Endodermal cell (in vitro differentiated cells): ENCODE measurements around the gene GALK2. TPM values are rescaled to one million over a fixed set of nuclear protein-coding genes. Genes with fewer than 3 reads are reported as not detected.

ENCODE experiments used
- DNase-seq: peaks from one replicate; pipeline ENCODE4 v3.0.0-alpha.2; 2017
- H3K27ac ChIP-seq: 2 replicates; pipeline ENCODE4 v1.5.1; 2013; ENCODE audit warnings: mild to moderate bottlenecking, low read depth, low read length, moderate library complexity
- H3K27me3 ChIP-seq: 2 replicates; pipeline ENCODE4 v1.6.1; 2013; ENCODE audit warnings: mild to moderate bottlenecking, low read length, moderate library complexity; ENCODE audit not compliant: insufficient read depth, control insufficient read depth, poor library complexity, severe bottlenecking
- H3K36me3 ChIP-seq: 2 replicates; pipeline ENCODE4 v1.7.0; 2013; ENCODE audit warnings: mild to moderate bottlenecking, low read length, moderate library complexity; ENCODE audit not compliant: control insufficient read depth, insufficient read depth
- H3K4me1 ChIP-seq: one replicate; pipeline ENCODE4 v1.7.0; 2013; ENCODE audit warnings: low read length; ENCODE audit not compliant: control insufficient read depth, insufficient read depth
- H3K4me3 ChIP-seq: 2 replicates; pipeline ENCODE4 v1.5.1; 2013; ENCODE audit warnings: mild to moderate bottlenecking, low read length, moderate library complexity
- H3K9ac ChIP-seq: 2 replicates; pipeline ENCODE4 v1.6.1; 2013; ENCODE audit warnings: mild to moderate bottlenecking, low read length, moderate library complexity; ENCODE audit not compliant: poor library complexity, severe bottlenecking; ENCODE audit errors: extremely low read depth
- H3K9me3 ChIP-seq: 2 replicates; pipeline ENCODE4 v1.6.1; 2013; ENCODE audit warnings: mild to moderate bottlenecking, low read length, moderate library complexity; ENCODE audit not compliant: control insufficient read depth
- H3K27ac Mint-ChIP-seq: 2 replicates; pipeline ENCODE4 v1.8.0; 2020; ENCODE audit warnings: mixed read lengths
- H3K27me3 Mint-ChIP-seq: 2 replicates; pipeline ENCODE4 v1.8.0; 2021; ENCODE audit warnings: mild to moderate bottlenecking, mixed read lengths; ENCODE audit not compliant: insufficient read depth
- H3K36me3 Mint-ChIP-seq: 2 replicates; pipeline ENCODE4 v1.8.0; 2020; ENCODE audit warnings: low read depth, mixed read lengths
- H3K4me1 Mint-ChIP-seq: 2 replicates; pipeline ENCODE4 v1.8.0; 2020; ENCODE audit warnings: mixed read lengths
- H3K4me3 Mint-ChIP-seq: 2 replicates; pipeline ENCODE4 v1.8.0; 2020; ENCODE audit warnings: mild to moderate bottlenecking, moderate library complexity, mixed read lengths
- H3K9me3 Mint-ChIP-seq: 2 replicates; pipeline ENCODE4 v1.8.0; 2020; ENCODE audit warnings: mild to moderate bottlenecking, mixed read lengths
- WGBS, 2 experiments: methylation state at CpG; one replicate each; pipeline versions ENCODE4 v1.1.5 to v1.1.7; 2013; ENCODE audit warnings: missing lambda C conversion rate in 2 of 2, mixed read lengths in 1 of 2; ENCODE audit not compliant: insufficient coverage in 1 of 2, insufficient read length in 1 of 2; 5-methylcytosine and 5-hydroxymethylcytosine counted together
- total RNA-seq, 2 donors: library from RNA; stranded (reverse); fragmentation: NEBNext Ultra II Directional in 1 of 2; extraction: Animal tissue kit (Norgen Biotek cat#: 25700) in 1 of 2; gene quantifications; 2 replicates in 1 of 2; 3 replicates in 1 of 2; pipeline ENCODE4 v1.2.1, GENCODE V29; 2021
- TF ChIP-seq, protein P1 (sequence below): fragments of 200-600 bp; sonication (generic); conservative IDR thresholded peaks from 2 replicates; pipeline ENCODE4 v1.5.0; 2021; ENCODE audit warnings: antibody characterized with exemption, mild to moderate bottlenecking

Gene GALK2
- total RNA-seq, 2 donors from 2014 or later = 13.4 to 19.1 TPM

GRCh38 chr15:49286649-49287404 lies 116.8 kb downstream of the GALK2 start:
- TF ChIP-seq, protein P1, sequence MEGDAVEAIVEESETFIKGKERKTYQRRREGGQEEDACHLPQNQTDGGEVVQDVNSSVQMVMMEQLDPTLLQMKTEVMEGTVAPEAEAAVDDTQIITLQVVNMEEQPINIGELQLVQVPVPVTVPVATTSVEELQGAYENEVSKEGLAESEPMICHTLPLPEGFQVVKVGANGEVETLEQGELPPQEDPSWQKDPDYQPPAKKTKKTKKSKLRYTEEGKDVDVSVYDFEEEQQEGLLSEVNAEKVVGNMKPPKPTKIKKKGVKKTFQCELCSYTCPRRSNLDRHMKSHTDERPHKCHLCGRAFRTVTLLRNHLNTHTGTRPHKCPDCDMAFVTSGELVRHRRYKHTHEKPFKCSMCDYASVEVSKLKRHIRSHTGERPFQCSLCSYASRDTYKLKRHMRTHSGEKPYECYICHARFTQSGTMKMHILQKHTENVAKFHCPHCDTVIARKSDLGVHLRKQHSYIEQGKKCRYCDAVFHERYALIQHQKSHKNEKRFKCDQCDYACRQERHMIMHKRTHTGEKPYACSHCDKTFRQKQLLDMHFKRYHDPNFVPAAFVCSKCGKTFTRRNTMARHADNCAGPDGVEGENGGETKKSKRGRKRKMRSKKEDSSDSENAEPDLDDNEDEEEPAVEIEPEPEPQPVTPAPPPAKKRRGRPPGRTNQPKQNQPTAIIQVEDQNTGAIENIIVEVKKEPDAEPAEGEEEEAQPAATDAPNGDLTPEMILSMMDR = no peak
- 71% methylated on average over 4 of the region's 4 CpGs; no CpG with 5 or more reads in 1 of the 2 experiments for WGBS, 2 experiments
- H3K4me1 Mint-ChIP-seq = peaks cover 34% of the 10 kb centered on the region

GRCh38 chr15:49287481-49287880 lies 117.4 kb downstream of the GALK2 start:
- H3K27ac ChIP-seq = no peak overlapping the region
- H3K4me3 Mint-ChIP-seq = no peak overlapping the region
- no peaks in the 10 kb centered on the region for H3K9me3 Mint-ChIP-seq
- H3K9ac ChIP-seq = no peak overlapping the region
- DNase-seq = no peak
- H3K4me1 ChIP-seq = peaks cover 11% of the 10 kb centered on the region
- no peaks in the 10 kb centered on the region for H3K9me3 ChIP-seq
- peaks cover 11% of the 10 kb centered on the region for H3K36me3 ChIP-seq
- peaks cover 31% of the 10 kb centered on the region for H3K36me3 Mint-ChIP-seq
- no peaks in the 10 kb centered on the region for H3K27me3 Mint-ChIP-seq
- H3K27me3 ChIP-seq = peaks cover 13% of the 10 kb centered on the region
- no peak overlapping the region for H3K27ac Mint-ChIP-seq
- H3K4me3 ChIP-seq = no peak overlapping the region
- TF ChIP-seq, protein P1 = no peak
- H3K4me1 Mint-ChIP-seq = peaks cover 34% of the 10 kb centered on the region

More at GRCh38 chr15:49286649-49287404, 116.8 kb downstream of the GALK2 start:
- H3K4me1 ChIP-seq = peaks cover 11% of the 10 kb centered on the region
- peaks cover 13% of the 10 kb centered on the region for H3K27me3 ChIP-seq
- no peak for DNase-seq
- H3K27ac ChIP-seq = no peak overlapping the region
- peak overlapping the region; percentile 89 for H3K27ac Mint-ChIP-seq
- H3K36me3 Mint-ChIP-seq = peaks cover 29% of the 10 kb centered on the region
- H3K9me3 ChIP-seq = no peaks in the 10 kb centered on the region
- H3K36me3 ChIP-seq = peaks cover 11% of the 10 kb centered on the region
- H3K27me3 Mint-ChIP-seq = no peaks in the 10 kb centered on the region
- no peak overlapping the region for H3K4me3 ChIP-seq
- no peaks in the 10 kb centered on the region for H3K9me3 Mint-ChIP-seq
- peak overlapping the region; percentile 13 for H3K9ac ChIP-seq
- H3K4me3 Mint-ChIP-seq = peak overlapping the region; percentile 21

DNA sequence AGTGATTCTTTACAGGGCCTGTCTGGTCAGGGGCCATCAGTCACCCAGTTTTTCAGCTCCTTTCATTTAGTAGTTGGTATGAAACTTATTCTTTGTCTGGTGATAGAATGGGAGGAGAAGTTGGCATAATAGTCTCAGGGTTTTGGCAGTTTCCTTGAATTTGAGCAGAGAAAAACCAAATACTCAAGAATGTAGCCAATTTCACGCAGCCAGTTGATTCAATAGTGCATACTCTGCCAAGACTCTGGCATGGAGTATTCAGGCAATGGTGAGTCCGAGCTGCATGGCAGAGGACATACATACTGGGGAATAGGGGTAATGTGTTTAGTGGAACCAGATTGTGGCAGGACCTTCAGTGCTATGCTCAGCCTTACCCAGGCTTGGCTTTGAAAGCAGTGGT lies 118.3 kb downstream of the GALK2 start:
- H3K4me3 Mint-ChIP-seq = no peak overlapping the region
- no peak overlapping the region for H3K27ac Mint-ChIP-seq
- no peak overlapping the region for H3K4me3 ChIP-seq
- H3K27me3 ChIP-seq = peaks cover 13% of the 10 kb centered on the region
- H3K9me3 ChIP-seq = no peaks in the 10 kb centered on the region
- H3K4me1 Mint-ChIP-seq = peaks cover 34% of the 10 kb centered on the region
- 95 to 100% methylated on average over 2 of the region's 2 CpGs for WGBS, 2 experiments
- H3K27ac ChIP-seq = no peak overlapping the region
- H3K36me3 ChIP-seq = peaks cover 11% of the 10 kb centered on the region
- TF ChIP-seq, protein P1 = no peak
- no peak overlapping the region for H3K9ac ChIP-seq
- no peaks in the 10 kb centered on the region for H3K27me3 Mint-ChIP-seq
- no peaks in the 10 kb centered on the region for H3K9me3 Mint-ChIP-seq
- peaks cover 11% of the 10 kb centered on the region for H3K4me1 ChIP-seq
- no peak for DNase-seq
- H3K36me3 Mint-ChIP-seq = peaks cover 32% of the 10 kb centered on the region
